ENCODE data around the gene SSH2. TPM values are rescaled to one million over a fixed set of nuclear protein-coding genes. Genes with fewer than 3 reads are reported as not detected.

The SSH2 gene
- total RNA-seq, 2 donors from 2014 or later = 36.1 to 41.5 TPM

DNA sequence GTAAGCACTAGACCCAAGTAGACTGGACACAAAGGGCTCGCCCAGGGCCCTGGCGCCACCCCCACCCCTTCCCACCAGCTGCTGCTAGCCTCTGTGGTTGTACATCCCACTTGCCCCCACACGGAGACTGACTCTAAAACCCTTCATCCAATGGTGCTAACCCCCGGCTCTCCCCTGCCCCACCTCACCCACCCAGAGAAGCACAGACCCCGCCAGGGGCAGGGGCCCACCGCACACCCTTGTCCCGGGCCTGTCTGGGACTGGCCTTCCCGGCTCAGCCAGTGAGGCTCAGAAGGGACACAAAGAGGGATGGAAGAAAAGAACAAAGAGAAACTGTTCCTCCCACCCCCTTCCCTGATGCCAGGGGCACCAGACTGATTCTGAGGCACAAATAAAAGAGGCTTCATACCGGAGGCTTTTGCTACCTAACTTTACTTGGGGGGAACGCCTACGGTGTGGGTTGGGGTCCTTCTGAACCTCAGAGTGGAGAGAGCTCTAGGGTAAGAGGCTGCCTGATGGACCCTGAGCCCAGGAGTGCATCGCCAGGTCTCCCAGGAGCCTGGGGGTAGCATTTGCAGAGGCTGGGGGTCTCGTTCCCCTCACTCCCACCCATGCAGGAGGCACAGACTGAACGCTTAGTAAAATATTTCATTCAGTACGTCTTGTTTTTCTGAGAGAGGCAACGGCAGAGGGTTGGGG lies 315.5 kb downstream of the SSH2 start:
- ATAC-seq = no peak
- intact Hi-C loops (cut with DNase I, micrococcal nuclease) = no loop called here

DNA sequence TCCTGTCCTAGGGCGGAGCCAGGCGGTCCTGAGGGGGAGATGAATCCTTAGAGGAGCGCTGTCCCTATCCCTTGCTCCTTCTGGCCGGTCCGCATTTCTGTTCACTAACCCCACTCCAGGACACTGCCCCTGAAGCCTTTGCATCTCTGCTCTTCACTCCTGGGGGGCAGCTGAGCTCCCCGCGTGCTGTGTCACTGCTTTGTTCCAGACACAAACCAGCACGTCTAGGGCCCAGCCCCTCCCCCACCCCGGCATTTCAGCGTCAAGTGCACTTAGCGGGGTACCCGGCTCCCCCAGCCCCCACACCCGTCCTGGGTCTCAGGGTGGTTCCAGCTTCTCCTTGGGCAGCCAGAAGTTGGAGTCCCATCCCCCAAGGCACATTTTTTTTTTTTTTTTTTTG lies 316.2 kb downstream of the SSH2 start:
- intact Hi-C loops (cut with DNase I, micrococcal nuclease) = no loop called here
- ATAC-seq (no peak), DNase-seq (peak in 1 of 2 donors; percentile 36)

More for the DNA sequence above, 315.5 kb downstream of the SSH2 start:
- DNase-seq = no peak

DNA sequence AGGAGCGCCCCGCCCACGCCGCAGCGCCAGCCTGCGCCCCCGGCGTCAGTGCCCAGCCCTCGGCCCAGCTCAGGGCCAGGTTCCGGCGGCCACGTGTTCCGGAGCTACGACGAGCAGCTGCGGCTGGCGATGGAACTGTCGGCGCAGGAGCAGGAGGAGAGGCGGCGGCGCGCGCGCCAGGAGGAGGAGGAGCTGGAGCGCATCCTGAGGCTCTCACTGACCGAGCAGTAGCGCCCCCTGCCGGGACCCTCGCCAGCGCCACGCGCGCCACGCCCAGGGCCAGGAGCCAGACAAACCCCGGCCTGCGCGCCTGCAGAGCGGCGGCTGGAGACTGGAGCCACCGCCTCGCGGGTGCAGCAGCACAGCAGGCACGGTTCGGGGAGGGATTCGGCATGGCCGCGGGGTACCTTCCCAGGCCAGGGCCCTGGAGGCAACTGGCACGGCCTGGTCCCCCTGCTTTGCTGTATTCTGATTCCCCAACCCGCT lies 316.6 kb downstream of the SSH2 start:
- intact Hi-C loops (cut with DNase I, micrococcal nuclease) = no loop called here
- ATAC-seq (peak; percentile 65), DNase-seq (peak; percentile 92 to 96)

DNA sequence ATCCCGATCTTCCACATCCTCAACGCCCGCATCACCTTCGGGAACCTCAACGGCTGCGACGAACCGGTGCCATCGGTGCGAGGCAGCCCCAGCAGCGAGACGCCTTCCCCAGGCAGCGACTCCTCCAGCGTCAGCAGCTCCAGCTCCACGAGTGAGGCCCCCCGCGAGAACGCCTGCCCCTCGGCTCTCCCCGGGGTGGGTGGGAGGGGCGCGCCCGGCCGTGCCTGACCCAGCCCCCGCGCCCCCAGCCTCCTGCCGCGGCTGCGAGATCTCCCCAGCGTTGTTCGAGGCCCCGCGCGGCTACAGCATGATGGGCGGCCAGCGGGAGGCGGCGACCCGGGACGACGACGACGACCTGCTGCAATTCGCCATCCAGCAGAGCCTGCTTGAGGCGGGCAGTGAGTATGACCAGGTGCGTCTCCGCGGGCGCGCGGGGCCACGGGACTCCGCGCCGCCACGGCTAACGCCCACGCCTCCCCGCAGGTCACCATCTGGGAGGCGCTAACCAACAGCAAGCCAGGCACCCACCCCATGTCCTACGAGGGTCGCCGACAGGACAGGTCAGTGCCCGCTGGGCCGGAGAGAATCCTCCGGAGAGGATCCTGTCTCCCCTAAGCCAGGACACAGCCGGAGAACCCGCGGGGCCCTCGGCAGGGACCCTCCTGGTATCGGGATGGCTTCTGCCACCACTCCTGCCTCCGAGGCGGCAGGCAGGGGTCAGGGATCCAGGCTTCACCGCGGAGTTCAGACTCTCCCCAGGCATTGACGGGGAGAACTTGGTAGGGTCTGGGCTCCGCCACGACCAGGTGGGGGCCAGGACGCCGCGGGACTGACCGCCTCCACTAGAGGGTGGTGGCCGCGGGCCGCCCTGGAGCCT lies 317.4 kb downstream of the SSH2 start:
- DNase-seq (no peak), ATAC-seq (no peak)
- intact Hi-C loops (cut with DNase I, micrococcal nuclease) = no loop called here

DNA sequence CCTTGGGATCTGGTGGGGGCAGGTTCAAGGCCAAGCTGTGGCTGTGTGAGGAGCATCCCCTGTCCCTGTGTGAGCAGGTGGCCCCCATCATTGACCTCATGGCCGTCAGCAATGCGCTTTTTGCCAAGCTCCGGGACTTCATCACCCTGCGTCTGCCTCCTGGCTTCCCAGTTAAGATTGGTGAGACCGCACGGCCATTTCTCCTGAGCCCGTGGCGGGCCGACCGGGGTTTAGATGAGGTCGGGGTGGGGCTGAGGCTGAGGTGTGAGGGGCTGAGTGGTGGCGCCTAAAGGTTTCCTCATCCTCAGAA lies 318.0 kb downstream of the SSH2 start:
- DNase-seq (no peak), ATAC-seq (no peak)
- intact Hi-C loops (cut with DNase I, micrococcal nuclease) = no loop called here

DNA sequence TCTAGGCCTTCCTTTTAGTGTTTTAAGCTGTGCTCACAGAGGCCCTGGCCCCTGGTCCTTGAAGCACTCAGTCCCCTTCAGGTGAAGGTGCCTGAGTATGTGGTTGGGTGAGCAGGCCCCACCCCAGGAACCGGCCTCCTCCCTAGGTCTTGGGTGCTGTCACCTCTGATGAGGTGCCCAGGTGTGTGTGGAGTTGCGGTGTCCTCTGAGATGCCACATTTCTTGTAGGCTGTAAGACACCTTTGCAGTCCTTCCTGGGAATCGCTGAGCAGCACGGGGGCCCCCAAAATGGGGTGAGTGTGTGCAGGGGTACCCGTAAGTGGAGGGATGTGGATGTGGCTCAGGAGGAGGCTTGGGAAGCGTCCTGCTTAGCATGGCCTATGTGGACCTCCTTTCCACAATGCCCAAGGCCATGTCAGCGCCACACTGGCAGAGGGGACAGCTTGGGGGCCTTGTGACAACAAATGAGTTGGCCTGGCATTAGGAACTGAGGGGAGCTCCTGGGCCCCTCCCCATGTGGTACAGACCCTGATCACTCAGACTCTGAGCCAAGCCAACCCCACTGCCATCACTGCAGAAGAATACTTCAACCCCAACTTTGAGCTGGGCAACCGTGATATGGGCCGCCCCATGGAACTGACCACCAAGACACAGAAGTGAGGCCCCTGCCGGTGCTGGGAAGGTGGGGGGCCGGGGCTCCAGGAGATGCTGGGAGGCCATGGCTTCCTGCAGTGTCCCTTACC lies 318.5 kb downstream of the SSH2 start:
- DNase-seq = no peak
- intact Hi-C loops (cut with DNase I, micrococcal nuclease) = no loop called here
- no peak for ATAC-seq

DNA sequence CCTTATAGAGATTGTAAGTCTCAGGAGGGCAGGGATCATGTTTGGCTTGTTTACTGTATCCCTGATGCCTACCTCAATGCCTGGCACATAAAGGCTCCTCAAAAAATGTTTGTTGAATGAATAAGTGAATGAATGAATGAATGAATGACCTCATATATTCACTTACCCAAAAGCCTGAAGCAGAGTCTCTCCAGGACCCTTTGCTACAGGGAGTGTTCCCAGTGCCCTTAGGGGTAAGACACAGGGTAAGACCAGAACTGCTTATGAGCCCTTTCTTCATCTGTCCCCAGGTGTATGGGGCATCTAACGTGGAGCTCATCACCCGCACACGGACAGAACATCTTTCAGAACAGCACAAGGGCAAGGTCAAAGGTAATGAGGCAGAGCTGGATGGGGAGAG lies 319.6 kb downstream of the SSH2 start:
- intact Hi-C loops (cut with DNase I, micrococcal nuclease) = no loop called here
- DNase-seq (no peak), ATAC-seq (no peak)

DNA sequence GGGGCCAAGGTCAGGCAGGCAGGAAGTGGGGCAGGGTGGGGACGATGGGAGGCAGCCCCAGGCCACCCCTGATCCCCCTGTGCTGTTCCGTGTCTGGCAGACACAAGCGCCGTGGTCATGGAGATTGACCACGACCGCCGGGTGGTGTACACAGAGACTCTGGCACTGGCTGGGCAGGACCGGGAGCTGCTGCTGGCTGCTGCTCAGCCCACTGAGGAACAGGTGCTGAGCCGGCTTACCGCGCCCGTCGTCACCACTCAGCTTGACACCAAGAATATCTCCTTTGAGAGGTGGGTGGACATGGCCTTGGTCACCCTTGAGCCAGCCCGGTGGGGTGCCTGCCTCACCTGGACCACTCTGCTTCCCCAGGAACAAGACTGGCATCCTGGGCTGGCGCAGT lies 321.0 kb downstream of the SSH2 start:
- no peak for ATAC-seq
- no peak for DNase-seq
- intact Hi-C loops (cut with DNase I, micrococcal nuclease) = no loop called here

DNA sequence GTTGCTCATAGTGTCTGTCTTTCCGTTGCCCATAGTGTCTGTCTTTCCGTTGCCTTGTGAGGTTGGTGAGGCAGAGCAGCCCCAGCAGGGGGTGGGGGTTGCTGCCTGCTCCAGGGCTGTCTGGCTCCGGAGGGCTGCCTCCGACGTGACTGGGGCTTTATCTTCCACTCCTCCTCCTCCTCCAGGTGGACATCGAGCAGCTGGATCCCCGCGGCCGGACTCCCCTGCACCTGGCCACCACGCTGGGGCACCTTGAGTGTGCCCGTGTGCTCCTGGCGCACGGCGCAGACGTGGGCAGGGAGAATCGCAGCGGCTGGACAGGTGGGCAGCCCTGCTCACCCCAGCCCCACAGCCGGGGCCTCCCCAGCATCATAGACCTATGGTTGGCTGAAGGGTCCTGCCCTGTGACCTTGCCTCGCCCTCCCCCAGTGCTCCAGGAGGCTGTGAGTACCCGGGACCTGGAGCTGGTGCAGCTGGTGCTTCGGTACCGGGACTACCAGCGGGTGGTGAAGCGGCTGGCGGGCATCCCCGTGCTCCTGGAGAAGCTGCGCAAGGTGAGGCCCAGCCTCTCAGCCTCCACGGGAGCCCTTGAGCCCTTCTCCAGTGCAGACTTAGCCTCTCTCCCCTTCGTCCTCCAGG lies 322.4 kb downstream of the SSH2 start:
- DNase-seq = no peak
- ATAC-seq = no peak
- intact Hi-C loops (cut with DNase I, micrococcal nuclease) = no loop called here

DNA sequence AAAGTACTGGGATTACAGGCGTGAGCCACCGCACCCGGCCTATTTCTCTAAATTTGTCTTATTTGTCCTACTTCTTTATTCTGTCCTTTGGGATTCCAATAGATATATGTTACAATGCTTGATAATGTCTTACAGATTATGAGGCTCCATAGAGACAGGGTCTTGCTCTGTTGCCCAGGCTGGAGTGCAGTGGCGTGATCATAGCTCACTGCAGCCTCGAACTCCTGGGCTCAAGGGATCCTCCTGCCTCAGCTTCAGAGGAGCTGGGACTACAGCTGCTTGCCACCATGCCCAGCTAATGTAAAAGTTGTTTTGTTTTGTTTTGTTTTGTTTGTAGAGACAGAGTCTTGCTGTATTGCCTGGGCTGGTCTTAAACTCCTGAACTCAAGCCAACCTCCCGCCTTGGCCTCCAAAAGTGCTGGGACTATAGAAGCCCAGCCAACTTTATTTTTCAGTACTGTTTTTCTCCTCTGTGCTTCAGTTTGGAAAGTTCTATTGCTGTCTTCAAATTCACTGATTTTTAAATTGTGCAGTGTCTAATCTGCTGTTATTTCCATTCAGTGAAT lies 326.8 kb downstream of the SSH2 start:
- intact Hi-C loops (cut with DNase I, micrococcal nuclease) = no loop called here
- no peak for ATAC-seq
- no peak for DNase-seq

DNA sequence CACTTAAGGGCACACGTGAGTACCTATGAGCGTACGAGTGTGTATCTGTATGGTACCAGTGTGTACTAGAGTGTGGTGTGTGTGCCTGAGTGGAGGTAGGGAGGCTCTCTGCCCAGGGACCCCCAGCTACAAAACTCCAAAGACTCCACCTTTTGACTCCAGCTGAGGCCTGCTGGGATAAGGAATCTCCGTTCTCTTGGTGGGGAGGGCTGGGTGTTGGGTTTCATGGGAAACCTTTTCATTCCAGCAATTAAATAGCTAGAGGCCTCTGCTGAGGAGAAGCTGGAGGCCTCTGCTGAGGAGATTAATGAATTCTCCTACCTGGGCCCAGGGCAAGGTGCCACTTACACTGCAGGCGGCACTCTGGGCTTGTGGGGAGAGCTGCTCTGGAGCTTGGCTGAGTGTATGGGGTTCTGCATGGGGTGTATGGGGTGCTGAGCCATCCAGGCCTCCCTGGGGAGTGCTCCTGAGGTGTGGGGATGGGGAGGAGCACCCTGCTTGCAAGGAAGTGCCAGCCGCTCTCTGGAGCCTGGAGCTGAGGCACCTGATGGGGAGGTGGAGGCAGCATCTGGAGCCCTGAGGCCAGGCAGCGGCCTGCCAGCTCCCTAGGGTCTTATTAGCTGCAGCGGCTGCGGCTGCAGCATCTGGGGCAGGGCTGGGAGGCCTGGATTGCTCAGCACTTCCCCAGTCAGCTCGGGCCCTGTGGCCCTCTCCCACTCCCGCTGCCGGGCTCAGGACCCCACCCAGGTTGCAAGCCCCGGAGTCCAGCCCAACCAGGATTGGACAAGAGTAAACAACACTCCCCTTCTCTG lies 332.5 kb downstream of the SSH2 start:
- DNase-seq (no peak), ATAC-seq (no peak)
- intact Hi-C loops (cut with DNase I, micrococcal nuclease) = no loop called here

DNA sequence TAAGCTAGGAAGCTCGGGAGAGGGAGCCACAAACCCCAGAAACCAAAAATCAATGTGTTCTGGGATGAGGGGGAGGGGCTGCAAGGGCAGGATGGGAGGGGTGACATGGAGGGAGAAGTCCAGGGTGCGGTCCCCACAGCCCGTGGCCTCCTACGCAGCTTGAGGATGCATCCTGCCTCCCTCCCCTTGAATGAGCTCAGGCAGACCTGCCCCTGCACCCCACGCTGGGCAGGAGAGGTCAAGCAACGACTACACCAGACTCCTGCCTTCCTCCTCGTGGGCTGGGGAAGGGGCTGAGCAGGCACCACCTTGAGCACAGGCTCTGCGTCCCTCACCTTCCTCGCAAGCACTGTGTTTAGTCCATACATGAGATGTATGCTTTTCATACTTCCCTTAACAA lies 333.2 kb downstream of the SSH2 start:
- ATAC-seq = no peak
- DNase-seq = no peak
- intact Hi-C loops (cut with DNase I, micrococcal nuclease) = no loop called here

DNA sequence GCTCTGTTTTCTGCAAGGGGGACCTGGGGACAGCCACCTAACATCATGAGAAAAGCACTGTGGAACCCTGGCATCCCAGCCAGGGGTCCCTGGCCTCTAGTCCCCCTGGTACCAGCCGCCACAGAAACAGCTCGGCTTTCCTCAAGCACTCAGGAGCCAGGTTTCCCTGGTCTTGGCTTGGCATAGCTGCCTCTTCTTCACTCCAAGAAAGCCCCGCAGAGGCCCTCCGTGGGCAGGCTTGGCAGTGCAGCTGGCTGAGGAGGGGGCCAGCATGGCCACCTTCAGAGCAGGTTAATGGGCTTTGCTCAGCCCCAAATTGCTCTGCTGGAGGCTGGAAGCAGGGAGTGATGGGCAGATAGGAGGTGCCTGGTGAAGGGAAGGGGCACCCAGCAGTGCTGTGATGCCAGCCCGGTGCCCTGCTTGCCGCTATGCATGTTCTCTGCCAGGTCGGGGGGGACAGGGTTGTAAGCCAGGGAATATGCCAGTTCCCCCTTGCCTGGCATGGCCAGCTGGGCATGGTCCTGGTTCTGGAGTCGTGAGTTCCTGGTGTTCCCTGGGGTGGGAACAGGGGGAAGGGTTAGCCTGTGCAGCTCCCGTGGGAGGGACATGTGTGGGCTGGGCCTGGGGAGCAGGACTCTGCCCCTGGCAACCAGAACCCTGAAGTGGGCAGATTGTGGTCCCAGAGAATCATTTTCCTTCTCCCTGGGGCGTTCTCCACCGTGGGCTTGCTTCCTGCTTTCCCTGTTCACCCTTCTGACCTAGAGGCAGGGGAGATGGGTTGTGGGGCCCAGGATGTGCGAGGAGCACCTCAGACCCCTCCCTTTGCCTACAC lies 333.9 kb downstream of the SSH2 start:
- ATAC-seq (no peak), DNase-seq (no peak)
- intact Hi-C loops (cut with DNase I, micrococcal nuclease) = no loop called here

DNA sequence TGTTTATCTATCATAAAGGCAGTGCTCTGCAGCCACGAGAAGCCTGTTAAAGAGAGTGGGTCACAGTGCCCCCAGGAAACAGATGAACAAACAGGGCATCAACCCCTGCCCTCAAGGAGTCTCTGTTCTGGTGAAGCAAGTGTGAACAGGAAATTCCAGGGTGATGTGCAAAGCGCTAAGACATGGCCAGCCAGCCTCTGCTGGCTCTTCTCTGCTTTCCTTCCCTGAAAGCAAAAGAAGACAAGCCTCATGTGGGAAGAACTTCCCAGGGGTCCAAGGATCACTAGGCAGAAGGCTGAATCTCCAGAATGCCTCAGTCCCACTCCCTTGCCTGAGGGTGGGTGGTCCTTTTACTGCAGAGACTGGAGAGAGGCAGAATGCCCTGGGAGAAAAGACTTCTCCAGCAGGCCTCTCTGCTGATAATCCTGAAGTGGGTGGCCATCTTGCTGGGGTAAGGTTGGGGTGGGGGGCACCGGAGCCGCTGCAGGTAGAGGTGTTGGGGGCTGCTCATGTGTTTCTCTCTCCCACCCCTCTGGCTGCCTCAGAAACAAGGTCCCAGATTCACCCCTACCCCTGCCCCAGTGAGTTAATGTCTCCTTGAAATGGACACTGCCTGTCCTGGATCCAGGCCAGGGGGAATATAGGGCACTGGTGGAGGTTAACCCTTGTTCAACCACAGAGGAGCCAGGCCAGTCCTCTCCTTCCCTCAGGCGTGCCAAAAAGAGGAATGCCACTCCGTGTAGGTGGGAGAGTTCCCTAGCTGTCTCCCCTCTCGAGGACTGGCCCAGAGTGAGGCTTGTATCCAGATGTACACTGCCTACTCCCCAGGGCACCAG lies 334.7 kb downstream of the SSH2 start:
- intact Hi-C loops (cut with DNase I, micrococcal nuclease) = no loop called here
- ATAC-seq = no peak
- DNase-seq = no peak

DNA sequence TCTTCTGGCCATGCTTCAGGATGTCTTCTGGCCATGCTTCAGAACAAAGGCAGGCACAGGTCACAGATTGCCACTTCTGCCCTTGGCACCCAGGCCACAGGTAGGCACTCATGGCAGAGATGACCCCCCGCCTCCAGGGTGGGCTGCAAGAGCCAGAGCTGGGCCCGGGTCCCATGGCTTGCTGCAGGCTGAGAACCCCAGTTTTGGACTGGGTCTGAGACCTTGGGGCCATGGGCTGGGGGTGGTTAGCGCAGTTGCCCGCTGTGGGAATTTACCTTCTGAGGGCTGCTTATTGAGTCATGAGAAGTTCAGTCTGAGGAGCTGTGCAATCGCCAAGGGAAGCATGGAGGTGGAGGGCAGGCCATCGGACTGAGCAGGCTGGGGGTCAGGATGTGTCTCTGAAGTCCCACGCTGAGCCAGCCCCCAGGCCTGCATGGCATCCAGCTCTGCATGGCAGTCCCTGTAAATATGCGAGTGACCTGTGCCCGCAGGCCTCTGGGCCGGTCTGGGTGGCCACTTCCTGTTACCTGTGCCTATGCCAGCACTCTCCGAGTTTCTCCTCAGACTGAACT lies 335.4 kb downstream of the SSH2 start:
- DNase-seq (peak in 1 of 2 donors; percentile 7), ATAC-seq (no peak)

More for the DNA sequence above, 335.4 kb downstream of the SSH2 start:
- intact Hi-C loops (cut with DNase I, micrococcal nuclease) = no loop called here
